Liver (tissue), 9 donors: ENCODE measurements around the gene ZNF22. TPM values are rescaled to one million over a fixed set of nuclear protein-coding genes. Genes with fewer than 3 reads are reported as not detected.

ENCODE experiments used
- DNase-seq: peaks from one replicate; pipeline ENCODE4 v3.0.0-alpha.2; 2017; ENCODE audit warnings: low spot score
- H3K27ac ChIP-seq, 2 donors: one replicate each; pipeline ENCODE4 v1.7.0; 2013; ENCODE audit warnings: inconsistent platforms in 2 of 2, low read length in 2 of 2, control low read depth in 1 of 2, low read depth in 1 of 2, mild to moderate bottlenecking in 1 of 2
- H3K27me3 ChIP-seq, 4 donors: one replicate each; pipeline versions ENCODE4 v1.6.1 to v1.7.0; 2013; ENCODE audit warnings: low read length in 3 of 4, inconsistent platforms in 1 of 4, mild to moderate bottlenecking in 1 of 4, moderate library complexity in 1 of 4; ENCODE audit not compliant: control insufficient read depth in 4 of 4, insufficient read depth in 4 of 4
- H3K36me3 ChIP-seq, 4 donors: one replicate each; pipeline versions ENCODE4 v1.6.1 to v1.7.0; 2013; ENCODE audit warnings: low read length in 3 of 4, mild to moderate bottlenecking in 3 of 4, low read depth in 1 of 4, moderate library complexity in 1 of 4; ENCODE audit not compliant: control insufficient read depth in 4 of 4, insufficient read depth in 3 of 4
- H3K4me1 ChIP-seq, 4 donors: one replicate each; pipeline versions ENCODE4 v1.6.1 to v1.7.0; 2013; ENCODE audit warnings: low read length in 3 of 4, mild to moderate bottlenecking in 3 of 4, moderate library complexity in 1 of 4; ENCODE audit not compliant: control insufficient read depth in 4 of 4, insufficient read depth in 4 of 4
- H3K4me3 ChIP-seq, 3 donors: one replicate each; pipeline versions ENCODE4 v1.6.1 to v1.7.0; 2013; ENCODE audit warnings: low read length in 3 of 3, control low read depth in 1 of 3, low read depth in 1 of 3, mild to moderate bottlenecking in 1 of 3
- H3K9ac ChIP-seq, 2 donors: one replicate each; pipeline ENCODE4 v1.7.0; 2013; ENCODE audit warnings: low read length in 2 of 2, mild to moderate bottlenecking in 2 of 2, moderate library complexity in 2 of 2, control low read depth in 1 of 2, low read depth in 1 of 2
- H3K9me3 ChIP-seq, 4 donors: one replicate each; pipeline versions ENCODE4 v1.6.1 to v1.7.0; 2013; ENCODE audit warnings: low read length in 3 of 4; ENCODE audit not compliant: control insufficient read depth in 4 of 4
- ATF3 ChIP-seq: IDR thresholded peaks from 2 replicates; pipeline ENCODE4 v1.6.1; 2016; ENCODE audit warnings: antibody characterized with exemption
- EGR1 ChIP-seq, 2 donors: IDR thresholded peaks; 2 replicates each; pipeline ENCODE4 v1.6.1; 2016 to 2018; ENCODE audit warnings: antibody characterized with exemption in 2 of 2, low read depth in 2 of 2
- FOXA1 ChIP-seq: IDR thresholded peaks from 2 replicates; pipeline ENCODE4 v1.6.1; 2016; ENCODE audit warnings: antibody characterized with exemption
- FOXA2 ChIP-seq: IDR thresholded peaks from 2 replicates; pipeline ENCODE4 v1.6.1; 2016; ENCODE audit warnings: antibody characterized with exemption
- GABPA ChIP-seq, 2 donors: IDR thresholded peaks in 1 of 2; conservative IDR thresholded peaks in 1 of 2; 2 replicates each; pipeline ENCODE4 v1.6.1; 2016; ENCODE audit warnings: antibody characterized with exemption in 2 of 2, mild to moderate bottlenecking in 1 of 2, moderate library complexity in 1 of 2
- HNF4A ChIP-seq, 2 donors: conservative IDR thresholded peaks; 2 replicates each; pipeline ENCODE4 v1.6.1; 2016; ENCODE audit warnings: antibody characterized with exemption in 2 of 2, mild to moderate bottlenecking in 2 of 2
- HNF4G ChIP-seq: IDR thresholded peaks from 2 replicates; pipeline ENCODE4 v1.6.1; 2016; ENCODE audit warnings: antibody characterized with exemption
- JUND ChIP-seq, 2 donors: IDR thresholded peaks; 2 replicates each; pipeline ENCODE4 v1.6.1; 2016; ENCODE audit warnings: antibody characterized with exemption in 2 of 2
- RAD21 ChIP-seq, 2 donors: IDR thresholded peaks; 2 replicates each; pipeline ENCODE4 v1.6.1; 2016; ENCODE audit warnings: antibody characterized with exemption in 2 of 2, mild to moderate bottlenecking in 2 of 2
- REST ChIP-seq: IDR thresholded peaks from 2 replicates; pipeline ENCODE4 v1.6.1; 2016; ENCODE audit warnings: antibody characterized with exemption, mild to moderate bottlenecking
- RXRA ChIP-seq, 2 donors: IDR thresholded peaks; 2 replicates each; pipeline ENCODE4 v1.6.1; 2017 to 2018; ENCODE audit warnings: antibody characterized with exemption in 2 of 2, mild to moderate bottlenecking in 1 of 2
- SP1 ChIP-seq: IDR thresholded peaks from 2 replicates; pipeline ENCODE4 v1.6.1; 2018; ENCODE audit warnings: antibody characterized with exemption, mild to moderate bottlenecking
- TAF1 ChIP-seq: conservative IDR thresholded peaks from 2 replicates; pipeline ENCODE4 v1.6.1; 2016; ENCODE audit warnings: antibody characterized with exemption, mild to moderate bottlenecking
- YY1 ChIP-seq: IDR thresholded peaks from 2 replicates; pipeline ENCODE4 v1.6.1; 2016; ENCODE audit warnings: antibody characterized with exemption, mild to moderate bottlenecking
- WGBS: extraction: QIAGEN DNeasy Blood & Tissue Kit; methylation state at CpG from one replicate; pipeline ENCODE4 v1.1.7; 2013; 5-methylcytosine and 5-hydroxymethylcytosine counted together
- polyA plus RNA-seq, 2 donors: library from polyadenylated mRNA; stranded (reverse) in 1 of 2; unstranded in 1 of 2; fragments of 200-250 nt in 1 of 2; fragments of >200 nt in 1 of 2; fragmentation: Nextera tagmentation in 1 of 2; extraction: Ambion mirVana in 1 of 2; gene quantifications; one replicate each; pipeline versions ENCODE4 v1.2.1 to v1.2.3, GENCODE V29; 2013 to 2015
- total RNA-seq, 2 donors: library from RNA; depleted of rRNA; stranded (reverse); fragments of >200 nt; gene quantifications; one replicate each; pipeline ENCODE4 v1.2.3, GENCODE V29; 2014
- TF ChIP-seq, protein P1 (sequence below): fragments of 150-350 bp; IDR thresholded peaks from 2 replicates; pipeline ENCODE4 v1.5.1; 2017; ENCODE audit warnings: improper control_type of control experiment, low read depth, low read length; ENCODE audit not compliant: missing input control
- TF ChIP-seq, protein P2 (sequence below): IDR thresholded peaks from 2 replicates; pipeline ENCODE4 v1.6.1; 2016; ENCODE audit warnings: antibody characterized with exemption
- TF ChIP-seq, protein P3 (sequence below): IDR thresholded peaks from 2 replicates; pipeline ENCODE4 v1.6.1; 2016; ENCODE audit warnings: antibody characterized with exemption
- donor health status: healthy.
- donor health status: healthy.
- donor health status: healthy.
- donor health status: healthy.
- donor health status: healthy.

Gene ZNF22
- total and polyA plus RNA-seq, 4 donors = 10.3 to 22.6 (median 20.3) TPM

GRCh38 chr10:44960088-44960460 lies 40.6 kb upstream of the ZNF22 start:
- TF ChIP-seq TAF1 (no peak), REST (no peak), RXRA (IDR thresholded peaks at IDR 0.05) (no peak)
- TF ChIP-seq, protein P1, sequence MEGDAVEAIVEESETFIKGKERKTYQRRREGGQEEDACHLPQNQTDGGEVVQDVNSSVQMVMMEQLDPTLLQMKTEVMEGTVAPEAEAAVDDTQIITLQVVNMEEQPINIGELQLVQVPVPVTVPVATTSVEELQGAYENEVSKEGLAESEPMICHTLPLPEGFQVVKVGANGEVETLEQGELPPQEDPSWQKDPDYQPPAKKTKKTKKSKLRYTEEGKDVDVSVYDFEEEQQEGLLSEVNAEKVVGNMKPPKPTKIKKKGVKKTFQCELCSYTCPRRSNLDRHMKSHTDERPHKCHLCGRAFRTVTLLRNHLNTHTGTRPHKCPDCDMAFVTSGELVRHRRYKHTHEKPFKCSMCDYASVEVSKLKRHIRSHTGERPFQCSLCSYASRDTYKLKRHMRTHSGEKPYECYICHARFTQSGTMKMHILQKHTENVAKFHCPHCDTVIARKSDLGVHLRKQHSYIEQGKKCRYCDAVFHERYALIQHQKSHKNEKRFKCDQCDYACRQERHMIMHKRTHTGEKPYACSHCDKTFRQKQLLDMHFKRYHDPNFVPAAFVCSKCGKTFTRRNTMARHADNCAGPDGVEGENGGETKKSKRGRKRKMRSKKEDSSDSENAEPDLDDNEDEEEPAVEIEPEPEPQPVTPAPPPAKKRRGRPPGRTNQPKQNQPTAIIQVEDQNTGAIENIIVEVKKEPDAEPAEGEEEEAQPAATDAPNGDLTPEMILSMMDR = no peak
- Histone ChIP-seq H3K27me3 (no peaks in the 10 kb centered on the region), H3K9me3 (no peaks in the 10 kb centered on the region), H3K9ac (peak overlapping the region in 1 of 2 donors; percentile 24), H3K27ac (peak overlapping the region; percentile 60 to 71), H3K4me3 (peak overlapping the region; percentile 44 to 75 (median 75)), H3K4me1 (peaks cover 12 to 41% (median 19%) of the 10 kb centered on the region in 4 donors), H3K36me3 (no peaks in the 10 kb centered on the region)
- 41% methylated on average over 8 of the region's 8 CpGs for WGBS
- DNase-seq = peak; percentile 5

DNA sequence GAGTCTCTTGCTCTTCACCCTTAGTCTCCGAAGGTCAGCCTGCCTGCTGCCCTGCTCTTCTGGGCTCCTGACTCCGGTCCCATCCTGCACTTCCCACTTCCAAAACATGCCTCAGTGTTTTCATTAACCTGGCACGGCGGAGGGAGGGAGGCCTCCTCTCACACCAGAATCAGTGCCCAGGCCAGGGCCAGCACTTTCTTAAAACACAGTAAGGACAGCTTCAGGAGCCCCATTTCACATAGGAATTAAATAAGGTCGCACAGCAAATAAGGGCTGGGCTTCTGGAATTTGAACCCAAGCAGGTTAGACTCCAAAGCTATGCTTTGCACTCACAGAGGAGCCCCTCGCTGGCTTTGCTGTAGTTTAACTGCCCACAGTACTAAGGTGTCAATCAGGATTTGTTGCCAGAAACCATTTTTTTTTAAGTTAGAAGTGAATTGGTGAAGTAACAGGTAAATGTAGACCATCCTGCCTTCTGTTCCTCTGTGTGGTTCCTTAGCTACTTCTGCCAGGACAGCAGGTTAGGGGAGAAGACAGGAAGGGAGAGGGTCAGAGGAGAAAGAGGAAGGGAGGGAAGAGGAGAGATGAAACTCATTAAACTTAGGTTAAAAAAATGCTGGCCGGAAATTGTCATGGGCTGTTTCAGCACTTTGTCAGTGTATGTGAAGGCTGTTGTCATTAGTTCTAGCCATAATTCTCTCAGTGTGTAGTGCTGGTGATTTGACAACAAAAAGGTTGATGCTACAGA lies 40.1 kb upstream of the ZNF22 start:
- Histone ChIP-seq H3K9ac (peak overlapping the region in 1 of 2 donors; percentile 24), H3K9me3 (no peaks in the 10 kb centered on the region), H3K4me1 (peaks cover 12 to 41% (median 19%) of the 10 kb centered on the region in 4 donors), H3K36me3 (no peaks in the 10 kb centered on the region), H3K27me3 (no peaks in the 10 kb centered on the region), H3K27ac (peak overlapping the region in 1 of 2 donors; percentile 15), H3K4me3 (peak overlapping the region; percentile 14 to 75 (median 75))
- peak; percentile 29 for DNase-seq
- 61% methylated on average over 7 of the region's 7 CpGs for WGBS
- TF ChIP-seq ATF3 (no peak), FOXA2 (no peak), TAF1 (no peak), JUND (IDR thresholded peaks at IDR 0.05) (no peak), REST (no peak), HNF4A (conservative IDR thresholded peaks at IDR 0.05) (no peak), YY1 (no peak), EGR1 (IDR thresholded peaks at IDR 0.05; ENCODE audit: low read depth in 2 of 2) (no peak), SP1 (no peak), FOXA1 (no peak), RAD21 (IDR thresholded peaks at IDR 0.05) (no peak), RXRA (IDR thresholded peaks at IDR 0.05) (no peak), GABPA (IDR thresholded peaks at IDR 0.05 in 1 of 2, conservative IDR thresholded peaks at IDR 0.05 in 1 of 2) (no peak), HNF4G (no peak)
- TF ChIP-seq, protein P2, sequence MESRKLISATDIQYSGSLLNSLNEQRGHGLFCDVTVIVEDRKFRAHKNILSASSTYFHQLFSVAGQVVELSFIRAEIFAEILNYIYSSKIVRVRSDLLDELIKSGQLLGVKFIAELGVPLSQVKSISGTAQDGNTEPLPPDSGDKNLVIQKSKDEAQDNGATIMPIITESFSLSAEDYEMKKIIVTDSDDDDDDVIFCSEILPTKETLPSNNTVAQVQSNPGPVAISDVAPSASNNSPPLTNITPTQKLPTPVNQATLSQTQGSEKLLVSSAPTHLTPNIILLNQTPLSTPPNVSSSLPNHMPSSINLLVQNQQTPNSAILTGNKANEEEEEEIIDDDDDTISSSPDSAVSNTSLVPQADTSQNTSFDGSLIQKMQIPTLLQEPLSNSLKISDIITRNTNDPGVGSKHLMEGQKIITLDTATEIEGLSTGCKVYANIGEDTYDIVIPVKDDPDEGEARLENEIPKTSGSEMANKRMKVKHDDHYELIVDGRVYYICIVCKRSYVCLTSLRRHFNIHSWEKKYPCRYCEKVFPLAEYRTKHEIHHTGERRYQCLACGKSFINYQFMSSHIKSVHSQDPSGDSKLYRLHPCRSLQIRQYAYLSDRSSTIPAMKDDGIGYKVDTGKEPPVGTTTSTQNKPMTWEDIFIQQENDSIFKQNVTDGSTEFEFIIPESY = no peak
- TF ChIP-seq, protein P3, sequence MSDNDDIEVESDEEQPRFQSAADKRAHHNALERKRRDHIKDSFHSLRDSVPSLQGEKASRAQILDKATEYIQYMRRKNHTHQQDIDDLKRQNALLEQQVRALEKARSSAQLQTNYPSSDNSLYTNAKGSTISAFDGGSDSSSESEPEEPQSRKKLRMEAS = no peak
- TF ChIP-seq, protein P1 = no peak
